ENCODE results near the gene CSMD2. TPM values are rescaled to one million over a fixed set of nuclear protein-coding genes. Genes with fewer than 3 reads are reported as not detected.

Gene CSMD2
- total RNA-seq, 2 experiments from 2014 or later = not detected

GRCh38 chr1:33844166-33844565, 320.9 kb downstream of the CSMD2 start:
- intact Hi-C loops (cut with micrococcal nuclease) = no loop called here
- Mint-ChIP-seq H3K36me3 (ENCODE audit: low read depth) (no peaks in the 10 kb centered on the region), H3K4me3 (no peak overlapping the region), H3K9me3 (no peaks in the 10 kb centered on the region), H3K27ac (no peak overlapping the region), H3K4me1 (ENCODE audit: low read depth) (no peaks in the 10 kb centered on the region), H3K27me3 (peaks cover 3% of the 10 kb centered on the region)
- no peak for DNase-seq
- ChIA-PET CTCF (no interaction called here), POLR2A (no interaction called here)
- ATAC-seq = no peak
- no peak for TF ChIP-seq CTCF (IDR thresholded peaks at IDR 0.05)

- Mint-ChIP-seq H3K4me3 (no peak overlapping the region), H3K36me3 (ENCODE audit: low read depth) (no peaks in the 10 kb centered on the region), H3K4me1 (ENCODE audit: low read depth) (no peaks in the 10 kb centered on the region), H3K9me3 (no peaks in the 10 kb centered on the region), H3K27me3 (peaks cover 3% of the 10 kb centered on the region), H3K27ac (no peak overlapping the region)
- intact Hi-C loops (cut with micrococcal nuclease) = no loop called here
- TF ChIP-seq CTCF (IDR thresholded peaks at IDR 0.05) = no peak
- ChIA-PET POLR2A (no interaction called here), CTCF (interaction anchor here (1.0 kb wide), 1 partner anchor 12 kb away, joined by 4 read pairs; no protein-coding TSS in a partner anchor)
- DNase-seq (no peak), ATAC-seq (no peak)
Observed at GRCh38 chr1:33842348-33842747, 322.7 kb downstream of the CSMD2 start.

- intact Hi-C loops (cut with micrococcal nuclease) = no loop called here
- TF ChIP-seq CTCF (IDR thresholded peaks at IDR 0.05) = no peak
- Mint-ChIP-seq H3K4me1 (ENCODE audit: low read depth) (no peaks in the 10 kb centered on the region), H3K27ac (no peak overlapping the region), H3K27me3 (peaks cover 5% of the 10 kb centered on the region), H3K4me3 (no peak overlapping the region), H3K36me3 (ENCODE audit: low read depth) (no peaks in the 10 kb centered on the region), H3K9me3 (peaks cover 4% of the 10 kb centered on the region)
- ATAC-seq = no peak
- ChIA-PET POLR2A (no interaction called here), CTCF (no interaction called here)
- no peak for DNase-seq
Observed at GRCh38 chr1:33841494-33841893, 323.5 kb downstream of the CSMD2 start.

- ChIA-PET POLR2A (no interaction called here), CTCF (no interaction called here)
- no peak for ATAC-seq
- H3K36me3 Mint-ChIP-seq (ENCODE audit: low read depth) = no peaks in the 10 kb centered on the region
- H3K4me3 Mint-ChIP-seq = no peak overlapping the region
- TF ChIP-seq CTCF (IDR thresholded peaks at IDR 0.05) = no peak
- H3K27ac Mint-ChIP-seq = no peak overlapping the region
- H3K4me1 Mint-ChIP-seq (ENCODE audit: low read depth) = no peaks in the 10 kb centered on the region
- H3K27me3 Mint-ChIP-seq = peaks cover 3% of the 10 kb centered on the region
- peaks cover 4% of the 10 kb centered on the region for H3K9me3 Mint-ChIP-seq
- DNase-seq = no peak
- intact Hi-C loops (cut with micrococcal nuclease) = no loop called here
Observed at GRCh38 chr1:33837635-33838034, 327.4 kb downstream of the CSMD2 start.

GRCh38 chr1:33836911-33837310, 328.1 kb downstream of the CSMD2 start:
- ChIA-PET POLR2A (no interaction called here), CTCF (no interaction called here)
- Mint-ChIP-seq H3K9me3 (peaks cover 4% of the 10 kb centered on the region), H3K4me3 (no peak overlapping the region), H3K36me3 (ENCODE audit: low read depth) (no peaks in the 10 kb centered on the region), H3K27me3 (peaks cover 1% of the 10 kb centered on the region), H3K4me1 (ENCODE audit: low read depth) (no peaks in the 10 kb centered on the region), H3K27ac (no peak overlapping the region)
- intact Hi-C loops (cut with micrococcal nuclease) = no loop called here
- TF ChIP-seq CTCF (IDR thresholded peaks at IDR 0.05) = no peak
- no peak for ATAC-seq
- no peak for DNase-seq
